NCI-H1417 (cell line): ENCODE data around the gene CMTM8.

Experiments used
- DNase-seq, 3 experiments: peaks; one replicate each; lab custom pipeline; 2025; lab: John Stamatoyannopoulos, UW

The CMTM8 gene

GRCh38 chr3:32335365-32336112, 97.1 kb downstream of the CMTM8 start:
- no peak for DNase-seq

GRCh38 chr3:32336113-32336498, 97.6 kb downstream of the CMTM8 start:
- no peak for DNase-seq

DNA sequence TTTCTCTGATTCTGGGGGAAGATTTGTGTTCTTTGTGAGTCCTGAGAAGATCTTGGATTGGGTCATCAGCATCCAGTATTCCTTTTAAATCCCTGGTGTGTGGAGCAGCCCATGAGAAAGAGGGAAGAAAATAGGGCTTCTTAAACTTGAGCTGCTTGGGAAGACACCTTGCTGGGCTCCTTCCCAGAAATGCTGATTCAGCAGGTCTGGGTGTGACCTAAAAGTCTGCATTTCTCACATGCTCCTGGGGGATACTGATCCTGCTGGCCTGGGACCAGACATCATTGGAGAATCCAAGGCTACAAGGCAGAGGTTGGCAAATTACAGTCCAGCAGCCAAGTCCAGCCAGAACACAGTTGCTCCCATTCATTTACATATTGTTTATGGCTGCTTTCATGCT, 99.0 kb downstream of the CMTM8 start:
- DNase-seq: no peak

GRCh38 chr3:32340039-32340438, 101.6 kb downstream of the CMTM8 start:
- peak in 2 of 3 experiments; percentile 16 to 75 for DNase-seq

GRCh38 chr3:32340611-32341365, 102.3 kb downstream of the CMTM8 start:
- peak in 1 of 3 experiments; percentile 26 for DNase-seq

DNA sequence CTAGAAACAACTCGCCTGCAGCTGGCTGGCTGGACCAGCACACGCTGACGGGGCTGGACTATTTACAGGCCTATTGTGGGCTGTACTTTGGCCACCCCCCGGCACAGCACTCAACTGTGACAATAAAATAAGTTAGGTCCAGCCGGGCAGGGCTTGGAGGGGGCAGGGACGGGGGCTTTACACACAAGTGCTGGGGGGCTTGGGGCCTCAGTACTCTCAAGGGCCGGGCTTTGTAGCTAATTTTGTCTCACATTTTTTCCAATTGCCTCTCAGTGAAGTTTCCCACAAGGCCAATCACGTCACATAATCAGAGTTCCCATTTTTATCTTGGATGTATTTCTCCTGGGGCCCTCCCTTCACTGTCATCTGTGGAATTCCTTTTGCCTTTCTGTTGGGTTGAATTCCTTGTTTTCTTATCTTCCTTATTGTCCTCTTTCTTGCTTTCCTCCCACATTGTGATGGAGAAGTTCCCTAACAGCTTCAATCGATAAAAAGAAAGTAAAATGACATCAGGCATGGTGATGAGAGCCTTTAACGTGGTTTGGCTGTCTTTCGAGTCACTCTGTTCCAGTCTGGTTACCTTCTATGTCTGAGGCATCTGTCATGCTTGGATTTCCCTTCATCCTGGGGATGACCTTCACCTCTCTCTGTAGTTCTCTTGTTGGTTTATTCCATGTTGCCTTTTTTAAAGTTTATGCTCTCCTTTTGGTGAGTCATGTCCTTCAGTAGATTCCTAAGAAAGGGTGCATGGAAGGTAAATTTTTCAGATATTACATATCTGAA, 109.1 kb downstream of the CMTM8 start:
- DNase-seq: no peak

DNA sequence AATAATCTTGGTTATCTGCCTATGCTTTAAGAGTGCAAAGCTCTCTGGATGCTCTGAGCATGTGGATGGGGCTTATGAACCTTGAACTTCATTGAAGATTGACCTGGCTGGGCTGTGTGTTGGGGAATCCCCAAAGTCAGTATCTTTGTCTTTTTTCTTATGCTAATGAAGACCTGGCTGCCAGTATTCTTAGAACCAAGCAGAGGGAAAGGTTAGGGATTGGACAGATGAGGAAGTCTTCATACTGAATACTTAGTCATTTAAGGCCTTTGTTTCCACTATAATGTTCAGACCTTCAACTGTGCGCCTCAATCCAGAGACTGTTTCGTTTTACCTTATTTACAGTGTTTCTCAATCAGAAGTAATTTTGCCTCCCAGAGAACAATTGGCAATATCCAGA, 110.7 kb downstream of the CMTM8 start:
- no peak for DNase-seq

- no peak for DNase-seq
Observed at GRCh38 chr3:32352563-32352962, 114.1 kb downstream of the CMTM8 start.

DNA sequence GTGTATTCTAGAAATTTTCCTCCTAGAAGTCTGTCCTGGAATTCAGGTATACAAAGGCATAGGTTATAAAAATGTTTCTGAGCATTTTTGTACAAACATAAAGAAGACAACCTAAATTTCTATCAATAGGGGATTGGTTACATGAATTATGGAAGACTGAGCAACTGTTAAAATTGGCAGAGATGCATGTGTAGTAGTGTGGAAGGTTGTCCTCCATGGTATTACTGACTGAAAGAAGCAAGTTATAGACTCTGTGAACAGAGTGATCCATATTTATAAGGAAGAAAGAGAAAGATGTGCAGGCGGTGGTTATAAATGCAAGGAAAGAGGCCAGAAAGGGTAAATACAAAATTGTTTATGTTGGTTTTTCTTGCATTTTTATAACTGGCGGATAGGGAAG, 114.9 kb downstream of the CMTM8 start:
- DNase-seq: no peak

- no peak for DNase-seq
Observed at GRCh38 chr3:32354362-32354778, 115.9 kb downstream of the CMTM8 start.

GRCh38 chr3:32355751-32356291, 117.3 kb downstream of the CMTM8 start:
- DNase-seq: no peak

GRCh38 chr3:32359766-32360492, 121.4 kb downstream of the CMTM8 start:
- DNase-seq: no peak

- no peak for DNase-seq
Observed at GRCh38 chr3:32360493-32360827, 122.0 kb downstream of the CMTM8 start.

DNA sequence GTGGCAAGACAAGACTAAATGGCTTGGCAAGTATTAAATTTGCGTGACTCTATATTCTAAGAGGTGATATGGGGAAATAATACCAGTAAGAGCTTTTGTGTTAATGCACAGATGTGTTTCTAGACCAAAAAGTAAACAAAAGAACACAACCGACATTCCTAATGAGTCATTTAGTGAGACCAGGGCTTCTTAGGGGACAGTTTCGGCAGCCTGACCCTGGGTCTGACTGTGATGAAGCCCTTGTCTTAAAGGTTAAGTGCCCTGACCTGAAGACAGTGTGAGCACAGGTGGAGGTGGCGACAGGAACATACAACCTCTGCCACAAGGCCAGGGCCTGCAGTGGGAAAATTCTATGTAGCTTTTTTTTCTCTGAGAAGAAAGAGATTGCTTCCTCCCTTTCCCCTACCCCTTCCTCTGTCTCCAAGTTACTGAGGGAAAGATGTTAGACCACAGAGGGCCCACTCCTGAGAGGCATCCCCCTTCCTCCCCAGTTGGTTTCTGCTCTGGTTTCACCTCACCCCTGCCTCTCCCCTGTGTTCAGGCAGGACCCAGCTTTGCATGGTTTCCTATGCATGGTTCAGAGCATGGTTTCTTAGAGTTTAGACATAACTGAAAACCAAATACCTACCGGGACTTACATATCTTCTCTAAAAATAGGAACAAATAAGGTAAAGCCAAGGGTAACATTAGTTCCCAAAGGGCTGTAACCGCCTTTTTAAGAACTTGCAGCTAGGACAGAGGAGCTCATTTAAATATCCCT, 128.3 kb downstream of the CMTM8 start:
- no peak for DNase-seq

DNA sequence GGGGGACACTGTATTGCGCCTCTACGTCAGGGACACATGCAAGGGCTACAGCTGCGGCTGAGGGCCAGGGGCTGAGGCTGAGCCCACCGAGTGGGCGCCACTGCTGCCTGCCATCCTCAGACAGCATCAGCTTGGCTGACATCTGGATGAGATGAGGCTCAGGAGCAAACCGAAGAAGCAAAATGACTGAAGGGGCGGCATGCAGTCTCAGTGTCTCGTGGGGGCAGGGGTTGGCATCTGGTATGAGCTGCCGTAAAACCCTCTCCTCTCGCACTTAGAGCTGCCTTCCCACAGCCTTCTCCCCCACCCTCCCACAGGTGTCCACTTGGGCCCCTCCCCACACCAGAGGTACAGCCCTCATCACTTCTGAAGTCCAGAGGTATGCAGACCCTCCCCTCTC, 129.0 kb downstream of the CMTM8 start:
- no peak for DNase-seq

DNA sequence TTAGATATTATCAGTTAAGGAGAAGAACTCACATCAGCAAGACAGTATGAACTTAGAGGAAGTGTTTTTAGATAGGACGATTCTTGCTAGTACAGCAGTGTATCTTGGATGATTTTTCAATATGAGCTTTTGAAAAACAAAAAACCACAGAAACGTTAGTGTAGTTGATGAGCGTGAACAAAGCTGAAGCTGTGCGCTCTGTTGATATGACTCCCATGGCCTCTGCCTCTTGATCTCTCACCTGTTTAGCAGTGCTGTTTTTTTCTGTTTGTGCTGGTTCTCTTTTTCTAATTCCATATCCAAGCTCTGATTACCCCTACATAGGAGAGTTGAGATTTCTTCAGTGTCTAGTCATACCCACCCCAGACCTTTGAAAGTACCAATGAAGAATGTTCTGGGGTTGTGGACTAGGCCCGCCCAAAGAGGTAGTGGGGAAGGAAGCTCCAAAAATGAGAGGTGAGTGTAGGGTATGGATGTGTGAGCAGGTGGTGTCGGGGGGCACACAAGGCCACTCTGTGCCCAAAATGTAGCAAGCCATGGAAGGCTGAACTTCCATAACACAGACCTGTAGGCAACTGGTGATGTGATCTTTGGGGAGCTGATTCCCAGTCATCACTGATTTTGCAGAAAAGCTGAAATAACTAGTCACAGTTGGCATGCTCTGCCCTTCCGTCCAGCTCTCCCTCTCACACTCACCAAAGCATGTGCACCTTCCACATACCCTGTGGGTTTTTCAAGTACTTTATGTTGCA, 133.2 kb downstream of the CMTM8 start:
- no peak for DNase-seq

DNA sequence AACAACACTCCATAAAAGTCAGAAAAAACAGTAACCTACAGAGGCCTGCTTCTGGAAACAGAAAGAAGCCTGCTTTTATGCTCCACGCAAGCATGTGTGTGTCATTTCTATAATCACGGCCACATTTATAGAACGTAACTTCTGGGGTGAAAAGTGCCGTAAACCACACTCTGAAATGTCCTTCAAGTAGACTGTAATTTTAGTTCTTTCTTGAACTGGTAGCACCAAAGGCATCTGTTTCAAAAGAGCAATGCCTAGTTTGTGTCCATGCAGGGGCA, 133.7 kb downstream of the CMTM8 start:
- DNase-seq: no peak

DNA sequence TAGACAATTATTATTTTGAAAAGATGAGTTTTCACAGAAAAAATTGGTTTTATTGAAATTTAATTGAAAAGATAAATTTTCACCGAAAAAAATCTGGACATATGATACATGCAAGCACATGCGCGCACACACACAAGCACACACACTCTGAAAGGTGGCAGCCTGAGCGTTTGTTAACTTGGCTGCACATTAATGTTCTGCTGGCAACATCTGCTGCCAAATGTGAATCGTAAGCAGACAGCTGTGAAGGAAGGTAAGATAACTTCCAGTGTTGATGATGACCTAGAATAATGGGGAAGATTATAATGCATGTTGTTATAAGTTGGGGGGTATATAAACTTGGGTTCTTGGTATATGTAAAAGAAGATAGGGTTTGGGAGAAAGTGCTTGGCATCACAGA, 134.8 kb downstream of the CMTM8 start:
- peak in 1 of 3 experiments; percentile 32 for DNase-seq

- no peak for DNase-seq
Observed at GRCh38 chr3:32373844-32374243, 135.4 kb downstream of the CMTM8 start.

DNA sequence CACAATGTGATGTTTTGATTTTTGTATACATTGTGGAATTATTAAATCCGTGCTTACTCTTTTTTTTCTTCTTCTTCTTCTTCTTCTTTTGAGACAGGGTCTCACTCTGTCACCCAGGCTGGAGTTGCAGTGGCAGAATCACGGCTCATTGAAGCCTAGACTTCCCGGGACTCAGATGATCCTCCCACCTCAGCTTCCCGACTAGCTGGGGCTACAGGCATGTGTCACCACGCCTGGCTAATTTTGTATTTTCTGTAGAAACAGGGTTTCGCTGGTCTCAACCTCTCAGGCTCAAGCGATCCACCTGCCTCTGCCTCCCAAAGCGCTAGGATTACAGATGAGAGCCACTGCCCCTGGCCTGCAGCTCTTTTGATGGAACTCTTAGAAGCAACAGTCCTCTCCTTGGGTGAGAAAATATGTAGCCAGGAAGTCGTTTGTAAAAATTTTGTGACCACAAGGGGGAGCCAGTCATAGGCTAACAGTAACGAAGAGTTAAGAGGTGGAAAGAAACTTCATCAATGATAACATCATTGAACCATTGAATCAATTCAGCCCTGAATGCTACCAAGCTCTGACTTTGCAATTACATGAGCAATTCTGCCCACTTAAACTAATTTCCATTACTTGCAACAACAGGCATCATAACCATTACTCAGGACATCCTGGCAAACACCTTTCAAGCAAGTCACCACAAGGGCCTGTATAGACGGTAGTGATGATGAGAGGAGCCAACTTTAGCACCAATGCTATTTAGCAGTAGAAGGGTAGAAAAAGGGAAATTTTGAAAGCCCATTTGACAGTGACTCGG, 136.5 kb downstream of the CMTM8 start:
- DNase-seq: peak; percentile 38 to 72 (median 45)
